OCI-LY7 (cell line): ENCODE data around the gene SERPINA3. TPM values are rescaled to one million over a fixed set of nuclear protein-coding genes. Genes with fewer than 3 reads are reported as not detected.

Experiments used
- BruUV-seq: library from RNA; stranded (reverse); fragments of 400-500 nt; replicated peaks from 2 replicates; lab custom pipeline; 2021; lab: Mats Ljungman, UMichigan
- CTCF ChIA-PET: fragments of 300-600 bp; sonication (Branson Sonifier 250); formaldehyde crosslinking; loops from one replicate; lab custom pipeline; 2022; ENCODE audit warnings: antibody characterized with exemption; ENCODE audit not compliant: unreplicated experiment; lab: Charles Lee
- POLR2A ChIA-PET: fragments of 300-600 bp; sonication (Branson Sonifier 250); formaldehyde crosslinking; loops from one replicate; lab custom pipeline; 2022; ENCODE audit warnings: antibody characterized with exemption; lab: Charles Lee
- DNase-seq: peaks from one replicate; pipeline ENCODE4 v3.0.0-alpha.2; 2015; ENCODE audit warnings: low spot score
- H2AFZ ChIP-seq: fragments of 200-600 bp; sonication (generic), shearing (Covaris generic); 2 replicates; pipeline ENCODE4 v1.6.1; 2014; ENCODE audit warnings: mild to moderate bottlenecking, antibody characterized with exemption, low read length, moderate library complexity
- H3K27ac ChIP-seq: fragments of 200-600 bp; sonication (generic); 2 replicates; pipeline ENCODE4 v1.5.1; 2014; ENCODE audit warnings: mixed run types, low read depth, mild to moderate bottlenecking, moderate library complexity, low read length, inconsistent platforms; ENCODE audit not compliant: poor library complexity, severe bottlenecking
- H3K36me3 ChIP-seq: fragments of 200-600 bp; sonication (generic); 2 replicates; pipeline ENCODE4 v1.6.1; 2014; ENCODE audit warnings: mild to moderate bottlenecking, antibody characterized with exemption, low read length, moderate library complexity, mixed read lengths; ENCODE audit not compliant: insufficient read depth
- H3K4me1 ChIP-seq: fragments of 200-600 bp; sonication (generic); 2 replicates; pipeline ENCODE4 v1.5.1; 2014; ENCODE audit warnings: mild to moderate bottlenecking, low read length; ENCODE audit not compliant: insufficient read depth, poor library complexity, severe bottlenecking
- H3K4me2 ChIP-seq: fragments of 200-600 bp; sonication (generic); 2 replicates; pipeline ENCODE4 v1.6.1; 2014; ENCODE audit warnings: mild to moderate bottlenecking, low read length
- H3K4me3 ChIP-seq: fragments of 200-600 bp; sonication (generic); 2 replicates; pipeline ENCODE4 v1.5.1; 2014; ENCODE audit warnings: mild to moderate bottlenecking, low read depth, low read length; ENCODE audit not compliant: poor library complexity, severe bottlenecking
- H3K79me2 ChIP-seq: fragments of 200-600 bp; sonication (generic); 2 replicates; pipeline ENCODE4 v1.6.1; 2016; ENCODE audit warnings: low read depth, mild to moderate bottlenecking, low read length, moderate library complexity, mixed read lengths; ENCODE audit not compliant: insufficient read depth
- H3K9me2 ChIP-seq: fragments of 200-600 bp; sonication (generic); 2 replicates; pipeline ENCODE4 v1.6.1; 2016; ENCODE audit warnings: mild to moderate bottlenecking, low read length, mixed read lengths; ENCODE audit not compliant: insufficient read depth
- H3K9me3 ChIP-seq: fragments of 200-600 bp; sonication (generic); 2 replicates; pipeline ENCODE4 v1.6.1; 2014; ENCODE audit warnings: mild to moderate bottlenecking, mixed run types, low read length, mixed read lengths
- H4K20me1 ChIP-seq: fragments of 200-600 bp; sonication (generic); 2 replicates; pipeline ENCODE4 v1.6.1; 2014; ENCODE audit warnings: mild to moderate bottlenecking, antibody characterized with exemption, low read length, moderate library complexity, mixed read lengths; ENCODE audit not compliant: insufficient read depth
- CTCF ChIP-seq: fragments of 200-600 bp; sonication (generic); conservative IDR thresholded peaks from 2 replicates; pipeline ENCODE4 v1.5.1; 2014; ENCODE audit warnings: mild to moderate bottlenecking, antibody characterized with exemption, low read length, moderate library complexity, mixed read lengths
- EZH2phosphoT487 ChIP-seq: fragments of 200-600 bp; sonication (generic); IDR thresholded peaks from 2 replicates; pipeline ENCODE4 v1.6.1; 2018; ENCODE audit warnings: low read depth, borderline replicate concordance, mild to moderate bottlenecking, mixed run types, antibody characterized with exemption, low read length, moderate library complexity, mixed read lengths
- intact Hi-C: fragments of 100-400 bp; cut with micrococcal nuclease; formaldehyde crosslinking; loops from one replicate; pipeline ENCODE4 v1.10.0; 2022; ENCODE audit not compliant: unreplicated experiment
- total RNA-seq, 2 experiments: library from RNA; depleted of rRNA in 1 of 2; stranded (reverse); fragments of >200 nt in 1 of 2; shearing (Covaris generic) in 1 of 2; gene quantifications; 2 replicates each; pipeline ENCODE4 v1.2.3, GENCODE V29; 2014 to 2022

SERPINA3 gene
- total RNA-seq, 2 experiments from 2014 or later, result not detected

- no TSS peak for BruUV-seq
- ChIA-PET CTCF (no interaction called here), POLR2A (no interaction called here)
- Histone ChIP-seq H3K4me3 (no peak overlapping the region), H3K4me2 (no peak overlapping the region), H3K79me2 (no peaks in the 10 kb centered on the region), H3K27ac (no peak overlapping the region), H3K9me3 (no peaks in the 10 kb centered on the region), H2AFZ (no peak overlapping the region), H3K4me1 (no peaks in the 10 kb centered on the region), H3K36me3 (no peaks in the 10 kb centered on the region), H4K20me1 (no peaks in the 10 kb centered on the region), H3K9me2 (no peaks in the 10 kb centered on the region)
- no peak for DNase-seq
- intact Hi-C loops, result no loop called here
- TF ChIP-seq CTCF (no peak), EZH2phosphoT487 (no peak)
Observed at GRCh38 chr14:94578712-94579111, 33.5 kb upstream of the SERPINA3 start.

DNA sequence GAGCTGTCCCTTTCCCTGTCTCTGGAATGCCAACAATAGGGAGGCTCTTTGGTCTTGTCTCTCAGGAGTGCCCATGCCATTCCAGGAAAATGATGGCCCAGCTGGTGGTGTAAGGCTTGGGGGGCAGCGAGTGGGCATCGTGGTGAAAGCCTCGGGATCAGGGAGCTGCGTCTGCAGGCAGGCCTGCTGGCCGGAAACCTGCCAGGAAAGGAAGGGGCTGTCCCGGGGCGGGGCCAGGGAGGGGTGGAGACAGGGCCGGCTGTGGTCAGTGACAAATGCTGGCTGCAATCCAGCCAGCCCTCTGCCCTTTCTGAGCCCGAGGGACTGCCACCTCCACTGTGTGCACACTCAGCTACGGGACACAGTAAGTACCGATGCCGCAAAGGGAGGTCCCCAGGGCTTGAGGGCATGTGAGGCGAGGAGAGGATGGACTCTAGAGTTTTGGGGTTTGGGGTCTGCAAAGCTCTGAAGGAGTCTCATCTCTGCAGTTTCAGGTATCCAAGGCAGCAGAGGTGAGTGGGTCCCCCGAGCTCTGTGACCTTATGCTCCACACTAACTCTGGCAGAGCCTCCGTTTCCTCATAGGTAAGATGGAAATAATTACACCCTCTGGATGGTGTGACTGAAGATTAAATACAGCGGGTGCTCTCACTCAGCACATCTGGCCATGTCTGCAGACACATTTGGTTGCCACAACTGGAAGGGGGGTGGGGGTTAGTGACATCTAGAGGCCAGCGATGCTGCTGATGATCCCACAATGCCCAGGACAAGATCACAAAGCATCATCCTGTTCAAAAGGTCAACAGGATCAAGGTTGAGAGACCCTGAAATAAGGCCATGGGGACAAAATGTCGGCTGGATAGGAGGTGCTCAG, 30.8 kb upstream of the SERPINA3 start, which contains the start of gene SERPINA5:
Gene SERPINA5 (plus strand): TSS at position 300 of the 873 bp plus-strand sequence. CDS start 5,937 bp downstream, outside the sequence.
- Histone ChIP-seq H3K4me2 (no peak within 1 kb of the TSS), H3K36me3 (no peaks in the 10 kb centered on the region), H2AFZ (no peak within 1 kb of the TSS), H4K20me1 (no peaks in the 10 kb centered on the region), H3K4me3 (no peak within 1 kb of the TSS), H3K4me1 (no peaks in the 10 kb centered on the region), H3K27ac (no peak within 1 kb of the TSS), H3K9me2 (no peaks in the 10 kb centered on the region), H3K9me3 (no peaks in the 10 kb centered on the region), H3K79me2 (no peaks in the 10 kb centered on the region)
- ChIA-PET CTCF (no interaction called here), POLR2A (no interaction called here)
- BruUV-seq, result no TSS peak
- no peak for DNase-seq
- TF ChIP-seq EZH2phosphoT487 (no peak), CTCF (no peak)
- intact Hi-C loops, result no loop called here

GRCh38 chr14:94582199-94582750, 29.9 kb upstream of the SERPINA3 start:
- no peaks in the 10 kb centered on the region for H3K36me3 ChIP-seq
- no peak for DNase-seq
- no peak overlapping the region for H2AFZ ChIP-seq
- no peak for TF ChIP-seq EZH2phosphoT487
- no peak for TF ChIP-seq CTCF
- H3K27ac ChIP-seq, result no peak overlapping the region
- no peaks in the 10 kb centered on the region for H3K9me2 ChIP-seq
- CTCF ChIA-PET, result no interaction called here
- BruUV-seq, result no TSS peak
- H3K4me1 ChIP-seq, result no peaks in the 10 kb centered on the region
- H3K9me3 ChIP-seq, result no peaks in the 10 kb centered on the region
- intact Hi-C loops, result no loop called here
- no peak overlapping the region for H3K4me2 ChIP-seq
- no peak overlapping the region for H3K4me3 ChIP-seq
- POLR2A ChIA-PET, result no interaction called here
- H3K79me2 ChIP-seq, result no peaks in the 10 kb centered on the region
- H4K20me1 ChIP-seq, result no peaks in the 10 kb centered on the region
